GM19328 (cell line): ENCODE results near the gene MACROH2A1.

Experiments
- ATAC-seq: cut with Tn5 transposase; IDR thresholded peaks from one replicate; pipeline ENCODE4 v1.9.1; 2021; ENCODE audit warnings: mild to moderate bottlenecking, moderate library complexity; ENCODE audit not compliant: unreplicated experiment

Gene MACROH2A1

GRCh38 chr5:135398160-135398854 lies 724 bp downstream of the MACROH2A1 start:
- peak; percentile 36 for ATAC-seq

GRCh38 chr5:135397084-135397483 lies 1.9 kb downstream of the MACROH2A1 start:
- no peak for ATAC-seq

GRCh38 chr5:135396459-135397055 lies 2.5 kb downstream of the MACROH2A1 start:
- no peak for ATAC-seq

- no peak for ATAC-seq
Observed at GRCh38 chr5:135395866-135396265, 3.2 kb downstream of the MACROH2A1 start.

GRCh38 chr5:135395451-135395850 lies 3.6 kb downstream of the MACROH2A1 start:
- no peak for ATAC-seq

- ATAC-seq, result no peak
Observed at GRCh38 chr5:135394095-135394494, 4.9 kb downstream of the MACROH2A1 start.

GRCh38 chr5:135393691-135394090 lies 5.3 kb downstream of the MACROH2A1 start:
- no peak for ATAC-seq

GRCh38 chr5:135393229-135393628 lies 5.8 kb downstream of the MACROH2A1 start:
- ATAC-seq, result no peak

GRCh38 chr5:135392256-135392655 lies 6.8 kb downstream of the MACROH2A1 start:
- ATAC-seq, result no peak

GRCh38 chr5:135391869-135392255 lies 7.2 kb downstream of the MACROH2A1 start:
- no peak for ATAC-seq

GRCh38 chr5:135391116-135391868 lies 7.7 kb downstream of the MACROH2A1 start:
- ATAC-seq, result no peak

- ATAC-seq, result no peak
Observed at GRCh38 chr5:135388860-135389435, 10.1 kb downstream of the MACROH2A1 start.

GRCh38 chr5:135387629-135387960 lies 11.4 kb downstream of the MACROH2A1 start:
- no peak for ATAC-seq

GRCh38 chr5:135386886-135387628 lies 12.0 kb downstream of the MACROH2A1 start:
- no peak for ATAC-seq

- ATAC-seq, result no peak
Observed at GRCh38 chr5:135386096-135386495, 12.9 kb downstream of the MACROH2A1 start.

- ATAC-seq, result no peak
Observed at GRCh38 chr5:135385576-135385975, 13.5 kb downstream of the MACROH2A1 start.

GRCh38 chr5:135384898-135385297 lies 14.1 kb downstream of the MACROH2A1 start:
- no peak for ATAC-seq

- ATAC-seq, result no peak
Observed at GRCh38 chr5:135383803-135384495, 15.1 kb downstream of the MACROH2A1 start.

- no peak for ATAC-seq
Observed at GRCh38 chr5:135382981-135383380, 16.1 kb downstream of the MACROH2A1 start.

GRCh38 chr5:135382106-135382790 lies 16.8 kb downstream of the MACROH2A1 start:
- no peak for ATAC-seq
